HG02852 (cell line): ENCODE measurements around the gene RSPO3.
"Not testable (repeated sequence)": the region's sequence is repeated elsewhere in the genome, so short reads cannot be mapped to it uniquely, and the experiment has no call there.

ENCODE experiments used
- ATAC-seq: cut with Tn5 transposase; IDR thresholded peaks from one replicate; pipeline ENCODE4 v1.9.1; 2021; ENCODE audit warnings: mild to moderate bottlenecking, moderate library complexity; ENCODE audit not compliant: unreplicated experiment

RSPO3 gene

DNA sequence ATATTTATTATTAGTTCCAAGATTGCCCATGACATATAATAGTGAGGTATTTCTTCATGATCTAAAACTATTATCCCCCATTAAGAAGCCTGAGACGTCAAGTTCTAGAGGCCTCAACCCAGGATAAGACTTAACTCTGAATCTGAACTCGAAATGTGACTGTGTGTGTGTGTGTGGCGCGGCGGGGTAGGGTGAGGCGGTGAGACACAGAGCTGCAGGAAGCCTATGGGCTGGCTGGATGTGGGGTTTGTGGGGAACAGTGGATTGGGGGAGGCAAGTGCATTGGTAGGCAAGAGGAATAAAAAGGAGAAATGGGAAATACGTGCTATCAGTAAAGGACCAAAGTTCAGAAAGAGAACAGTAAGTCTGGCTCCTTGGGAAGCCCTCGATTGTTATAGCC lies 81.6 kb downstream of the RSPO3 start:
- no peak for ATAC-seq

DNA sequence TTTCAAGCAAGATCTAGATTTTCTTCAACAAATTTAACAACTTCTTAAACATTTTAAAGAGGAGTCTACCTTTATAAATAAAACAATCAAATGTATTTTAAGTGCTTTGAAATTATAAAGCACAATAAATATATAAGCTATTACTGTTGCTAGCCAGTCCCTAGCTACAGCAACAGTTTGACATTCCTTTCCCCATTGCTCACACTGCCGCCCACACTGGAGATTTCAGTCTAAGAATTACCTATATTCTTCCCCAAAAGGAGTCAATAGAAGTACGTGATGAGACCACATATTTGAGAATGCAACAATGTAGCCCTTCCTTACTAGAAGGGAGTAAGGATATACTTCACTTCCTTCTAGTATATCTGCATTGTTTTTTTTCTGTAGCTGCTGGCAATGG lies 82.8 kb downstream of the RSPO3 start:
- ATAC-seq = no peak

DNA sequence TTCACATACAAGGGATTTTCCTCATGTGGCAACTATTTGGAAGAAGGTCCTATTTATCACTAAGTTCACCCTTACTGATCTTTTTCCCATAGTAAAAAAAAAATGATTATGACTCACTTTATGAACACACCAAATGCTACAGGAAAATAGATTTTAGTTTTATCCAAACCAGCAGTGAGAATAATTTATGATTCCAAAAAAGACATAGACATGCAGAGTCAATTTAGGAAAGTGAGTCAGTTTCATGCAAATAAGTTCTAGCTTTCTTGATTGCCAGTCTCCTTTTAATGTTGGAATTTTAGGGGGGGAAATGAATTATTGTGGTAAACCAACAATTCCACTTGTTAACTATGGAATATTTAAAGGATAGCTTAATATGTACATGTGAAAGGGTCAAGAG lies 84.2 kb downstream of the RSPO3 start:
- ATAC-seq = no peak

DNA sequence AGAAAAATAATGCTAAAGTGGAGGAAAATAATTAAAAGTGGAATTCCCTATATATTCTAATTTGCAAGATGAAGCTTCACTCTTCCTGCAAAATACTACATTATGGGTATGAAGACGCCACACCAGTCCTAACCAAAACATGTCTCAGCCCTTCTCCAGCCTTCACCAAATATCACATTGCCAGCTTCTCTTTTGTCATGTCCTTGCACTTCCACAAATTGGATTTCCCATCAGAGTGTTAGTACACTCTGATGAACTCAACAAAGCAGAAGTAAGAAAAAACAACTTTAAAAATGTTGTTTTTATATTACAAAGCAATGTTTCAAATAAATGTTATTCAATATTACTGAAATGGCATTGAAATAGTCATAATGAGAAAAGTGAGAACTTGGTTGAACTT lies 85.8 kb downstream of the RSPO3 start:
- no peak for ATAC-seq

DNA sequence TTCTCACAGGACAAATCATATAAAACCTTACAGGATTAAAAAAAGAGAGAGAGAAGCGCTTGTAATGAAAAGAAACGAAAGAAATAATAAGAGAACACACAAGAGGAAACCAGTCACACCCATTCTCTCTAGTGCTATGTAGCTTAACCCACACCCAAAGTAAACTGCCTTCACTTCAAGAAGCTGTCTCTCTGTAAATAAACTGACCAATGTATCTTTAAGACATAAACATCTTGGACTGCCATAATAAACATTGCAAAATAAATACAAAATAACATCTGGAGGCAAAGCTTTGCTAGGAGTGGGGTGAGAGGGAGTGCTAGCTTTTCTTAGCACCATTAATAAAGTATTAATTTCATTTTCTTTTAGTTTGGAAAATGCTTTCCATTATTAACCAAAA lies 86.6 kb downstream of the RSPO3 start:
- no peak for ATAC-seq

DNA sequence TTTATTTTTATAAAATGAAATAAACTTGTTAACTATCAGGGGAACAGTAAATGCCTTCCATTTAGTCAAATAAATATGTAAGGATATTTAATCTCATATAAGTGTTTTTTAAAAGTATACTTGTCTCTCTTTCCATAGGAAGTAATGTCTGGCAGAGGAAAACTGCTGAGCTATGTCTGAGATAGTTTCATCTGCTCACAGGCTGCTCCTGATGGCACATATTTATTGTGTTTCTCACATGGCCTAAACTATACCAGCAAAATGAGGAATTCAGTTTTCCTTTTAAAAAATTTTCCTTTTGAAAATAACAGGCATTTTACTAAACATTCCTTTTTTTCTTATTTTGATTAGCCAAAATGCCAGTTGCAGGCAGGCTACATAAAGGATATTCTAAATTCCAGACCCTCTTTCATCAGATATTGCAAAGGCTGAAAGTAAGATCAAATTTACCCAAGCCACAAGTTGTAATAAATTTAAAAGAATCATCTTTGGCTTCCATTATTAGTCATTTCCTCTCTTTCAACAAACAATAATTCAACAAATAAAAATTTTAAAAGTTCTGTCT lies 88.1 kb downstream of the RSPO3 start:
- ATAC-seq = no peak

DNA sequence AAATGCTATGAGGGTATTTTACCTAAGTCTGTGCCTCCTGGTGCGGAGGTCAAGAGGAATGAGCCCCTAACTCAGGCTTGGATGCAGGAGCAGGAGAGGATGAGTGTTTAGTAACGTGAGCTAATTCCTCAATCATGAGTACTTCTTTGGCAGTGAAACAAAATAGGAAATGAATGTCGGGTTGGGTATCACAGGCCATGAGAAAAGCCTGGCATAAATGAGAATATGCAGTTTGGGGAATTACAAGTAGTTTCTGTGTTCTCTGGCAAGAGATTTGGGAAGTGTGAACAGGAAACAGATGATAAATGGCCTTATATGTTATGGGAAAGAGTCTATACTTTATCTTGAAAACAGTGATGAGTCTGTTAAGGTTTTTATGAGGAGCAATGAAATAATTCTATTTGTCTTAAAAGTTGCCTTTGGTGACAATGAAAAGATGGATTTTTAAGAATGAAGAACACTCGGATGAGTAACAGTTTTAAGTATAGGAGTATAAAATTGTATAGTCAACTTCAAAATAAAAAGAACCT lies 89.2 kb downstream of the RSPO3 start:
- no peak for ATAC-seq

DNA sequence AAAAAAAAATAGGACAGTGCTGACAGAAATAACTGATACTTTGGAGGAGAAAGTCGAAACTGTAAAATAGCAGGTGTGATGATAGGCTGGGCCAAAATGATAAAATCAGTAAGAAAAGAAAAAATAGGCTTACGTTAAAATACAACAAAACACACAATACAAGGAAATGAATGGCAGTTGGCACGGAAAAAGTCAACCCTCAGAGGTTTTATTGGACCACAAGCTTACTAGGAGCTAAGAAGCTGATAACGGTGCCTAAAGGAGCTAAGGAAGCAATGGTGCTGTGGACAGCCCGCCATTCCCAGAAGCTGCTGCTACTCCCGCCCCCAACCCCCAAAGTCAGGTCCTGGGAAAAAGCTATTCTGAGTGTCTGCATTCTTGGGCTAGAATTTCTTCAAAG lies 92.3 kb downstream of the RSPO3 start:
- no peak for ATAC-seq

DNA sequence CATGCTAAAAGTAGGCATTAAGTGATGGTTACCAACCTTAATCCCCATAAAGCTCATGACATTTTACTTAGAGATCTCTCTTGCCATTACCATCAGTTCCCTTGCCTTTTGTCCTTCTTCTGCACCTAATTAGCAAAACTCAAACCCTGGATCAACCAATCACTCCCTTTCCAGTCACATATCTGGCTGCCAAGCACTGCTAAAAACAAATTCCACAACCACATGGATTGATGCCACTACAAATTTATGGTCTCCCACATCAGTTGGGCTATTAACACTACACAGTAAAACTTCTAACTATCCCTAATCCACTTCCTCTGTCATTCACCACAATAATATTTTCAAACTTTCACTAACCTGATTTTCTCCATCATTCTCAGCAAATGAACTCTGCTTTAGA lies 93.9 kb downstream of the RSPO3 start:
- ATAC-seq = no peak

DNA sequence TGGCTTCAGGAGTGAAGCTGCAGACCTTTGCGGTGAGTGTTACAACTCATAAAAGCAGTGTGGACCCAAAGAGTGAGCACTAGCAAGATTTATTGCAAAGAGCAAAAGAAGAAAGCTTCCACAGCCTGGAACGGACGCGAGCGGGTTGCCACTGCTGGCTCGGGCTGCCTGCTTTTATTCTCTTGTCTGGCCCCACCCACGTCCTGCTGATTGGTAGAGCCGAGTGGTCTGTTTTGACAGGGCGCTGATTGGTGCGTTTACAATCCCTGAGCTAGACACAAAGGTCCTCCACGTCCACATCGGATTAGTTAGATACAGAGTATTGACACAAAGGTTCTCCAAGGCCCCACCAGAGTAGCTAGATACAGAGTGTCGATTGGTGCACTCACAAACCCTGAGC lies 95.6 kb downstream of the RSPO3 start:
- not testable (repeated sequence) for ATAC-seq

DNA sequence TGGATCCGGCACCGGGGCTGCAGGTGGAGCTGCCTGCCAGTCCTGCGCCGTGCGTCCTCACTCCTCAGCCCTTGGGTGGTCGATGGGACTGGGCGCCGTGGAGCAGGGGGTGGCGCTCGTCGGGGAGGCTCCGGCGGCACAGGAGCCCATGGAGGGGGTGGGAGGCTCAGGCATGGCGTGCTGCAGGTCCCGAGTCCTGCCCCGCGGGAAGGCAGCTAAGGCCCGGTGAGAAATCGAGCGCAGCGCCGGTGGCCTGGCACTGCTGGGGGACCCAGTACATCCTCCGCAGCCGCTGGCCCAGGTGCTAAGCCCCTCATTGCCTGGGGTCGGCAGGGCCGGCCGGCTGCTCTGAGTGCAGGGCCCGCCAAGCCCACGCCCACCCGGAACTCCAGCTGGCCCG lies 96.1 kb downstream of the RSPO3 start:
- not testable (repeated sequence) for ATAC-seq

DNA sequence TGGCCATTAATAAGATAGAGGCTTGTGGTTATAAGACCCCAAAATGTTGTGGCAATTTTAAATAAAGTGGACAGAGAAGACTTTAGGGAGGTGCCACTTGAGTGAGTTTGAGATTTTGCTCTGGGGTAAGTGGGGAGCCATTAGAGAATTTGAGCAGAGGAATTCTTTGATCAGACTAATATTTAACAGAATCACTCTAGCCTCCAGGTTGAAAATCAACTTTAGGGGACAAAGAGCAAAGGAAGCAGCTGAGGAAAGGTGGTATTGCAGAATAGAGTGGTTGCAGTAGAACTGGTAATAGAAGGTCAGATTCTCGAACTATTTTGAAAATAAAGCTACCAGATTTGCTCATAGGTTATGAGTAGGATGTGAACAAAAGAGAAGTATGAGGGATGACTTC lies 97.5 kb downstream of the RSPO3 start:
- ATAC-seq = no peak

DNA sequence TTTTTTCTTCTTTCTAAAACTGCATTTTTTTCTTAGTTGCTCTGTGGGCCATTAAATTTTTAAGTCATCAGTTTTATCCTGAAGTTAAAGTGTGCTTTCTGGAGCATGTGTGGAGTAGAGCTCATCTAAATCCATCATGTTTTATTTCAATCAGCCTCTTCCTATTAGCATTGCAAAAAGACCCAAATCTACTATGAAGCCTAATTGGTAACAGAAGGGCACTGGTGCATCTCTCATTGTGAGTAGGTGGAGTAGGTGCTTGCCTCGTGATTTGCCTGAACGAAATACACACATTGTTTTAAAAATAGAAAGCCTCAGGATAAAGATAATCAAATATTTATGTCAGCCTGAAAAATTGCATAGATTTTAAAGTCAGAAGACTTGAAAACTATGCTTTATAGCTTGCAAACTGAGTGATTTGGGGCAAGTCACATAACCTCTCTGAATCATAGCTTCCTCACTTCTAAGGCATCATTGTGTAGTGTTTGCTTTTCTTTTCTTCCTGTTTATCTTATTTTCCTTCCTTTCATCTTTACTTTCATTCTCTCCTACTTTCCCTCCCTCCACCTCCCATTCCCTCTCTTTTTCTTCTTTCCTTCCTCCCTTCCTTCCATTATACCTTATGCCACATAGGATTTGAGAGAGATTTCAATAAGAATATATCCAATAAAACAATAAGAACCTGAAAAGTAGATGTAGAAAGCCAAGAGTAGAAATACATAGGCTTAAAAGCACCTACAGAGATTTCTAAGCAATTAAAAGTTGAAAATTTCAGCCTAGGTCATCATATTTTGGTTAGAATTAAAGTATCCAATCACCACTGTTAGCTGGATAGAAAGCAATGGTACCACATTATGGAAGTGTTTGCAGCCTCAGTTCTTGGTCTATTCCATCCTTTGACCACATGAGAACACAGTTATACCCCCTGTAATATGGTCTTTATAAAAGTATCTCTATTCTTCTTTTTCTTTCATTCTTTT lies 98.6 kb downstream of the RSPO3 start:
- no peak for ATAC-seq

DNA sequence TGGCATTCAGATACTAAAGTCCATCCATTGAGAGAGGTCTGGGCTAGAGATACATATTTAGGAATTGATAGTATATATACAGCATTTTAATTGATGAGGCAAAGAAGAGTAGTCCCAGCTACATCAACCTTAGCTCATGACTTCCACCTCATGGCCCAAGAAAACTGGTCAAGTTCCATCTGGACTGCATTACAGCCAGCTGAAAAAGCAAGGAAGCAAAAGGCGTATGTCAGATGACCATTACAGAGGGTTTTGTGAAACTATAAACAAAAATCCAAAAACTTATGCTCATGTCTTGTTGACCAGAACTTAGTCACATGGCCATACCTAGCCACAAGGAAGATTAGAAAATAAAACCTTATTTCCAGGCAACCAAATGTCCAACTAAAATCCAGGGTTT lies 101.4 kb downstream of the RSPO3 start:
- no peak for ATAC-seq

DNA sequence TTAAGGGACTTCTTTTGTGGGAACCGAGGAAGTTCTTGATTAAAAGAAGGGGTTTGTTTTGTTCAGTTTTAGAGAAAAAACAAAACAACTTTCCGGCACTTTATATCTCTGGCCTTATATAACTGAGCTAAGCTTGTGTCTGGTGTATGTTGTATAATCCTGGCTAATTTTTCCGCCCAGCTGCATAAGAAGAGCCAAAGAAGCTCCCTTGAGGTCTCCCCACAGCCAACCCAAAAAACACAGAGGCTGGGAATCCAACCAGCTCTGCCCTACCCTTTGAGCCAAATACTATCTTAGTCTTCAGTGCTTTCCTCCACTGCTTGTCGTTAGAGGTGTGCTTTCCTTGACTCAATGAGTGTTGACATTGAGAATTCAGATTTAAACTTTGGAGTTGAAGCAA lies 102.7 kb downstream of the RSPO3 start:
- no peak for ATAC-seq

DNA sequence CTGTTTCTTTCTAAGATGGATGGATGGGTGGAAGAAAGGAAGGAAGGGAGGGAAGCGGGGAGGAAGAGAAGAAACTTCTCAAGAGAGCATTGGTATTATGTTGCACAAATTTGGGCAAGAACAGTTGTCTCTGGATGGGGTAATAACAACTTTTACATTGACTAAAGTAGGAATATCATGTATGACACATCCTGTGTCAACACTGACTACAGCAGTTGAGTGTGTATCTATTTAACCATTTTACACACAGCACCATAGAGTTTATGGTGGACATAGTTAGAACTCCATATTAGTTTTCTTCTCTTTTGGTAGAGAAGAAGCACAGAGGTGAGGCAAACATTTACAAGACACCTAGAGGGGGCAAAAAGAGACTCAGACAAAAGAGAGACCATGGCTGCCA lies 103.9 kb downstream of the RSPO3 start:
- no peak for ATAC-seq

DNA sequence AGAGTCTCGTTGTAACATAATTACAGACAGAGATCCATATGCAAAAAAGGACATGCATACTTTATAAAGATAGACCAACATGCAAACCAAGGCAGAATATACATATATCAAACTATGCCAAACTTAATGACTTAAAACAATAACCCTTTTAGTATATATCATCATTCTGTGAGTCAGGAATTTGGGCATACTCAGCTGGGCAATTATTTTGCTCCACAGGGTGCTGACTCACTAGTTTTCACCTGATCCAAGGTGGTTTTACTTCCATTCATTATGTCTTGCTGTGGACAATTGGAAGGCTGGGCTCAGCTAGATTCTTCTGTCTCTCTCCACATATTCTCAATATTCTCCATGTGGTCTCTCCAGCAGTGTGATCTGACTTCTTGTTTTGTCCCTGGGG lies 107.0 kb downstream of the RSPO3 start:
- ATAC-seq = no peak

DNA sequence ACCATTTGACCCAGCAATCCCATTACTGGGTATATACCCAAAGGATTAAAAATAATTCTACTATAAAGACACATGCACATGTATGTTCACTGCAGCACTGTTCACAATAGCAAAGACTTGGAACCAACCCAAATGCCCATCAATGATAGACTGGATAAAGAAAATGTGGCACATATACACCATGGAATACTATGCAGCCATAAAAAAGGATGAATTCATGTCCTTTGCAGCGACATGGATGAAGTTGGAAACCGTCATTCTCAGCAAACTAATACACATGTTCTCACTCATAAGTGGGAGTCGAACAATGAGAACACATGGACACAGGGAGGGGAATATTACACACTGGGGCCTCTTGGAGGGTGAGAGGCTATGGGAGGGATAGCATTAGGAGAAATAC lies 115.3 kb downstream of the RSPO3 start:
- not testable (repeated sequence) for ATAC-seq

DNA sequence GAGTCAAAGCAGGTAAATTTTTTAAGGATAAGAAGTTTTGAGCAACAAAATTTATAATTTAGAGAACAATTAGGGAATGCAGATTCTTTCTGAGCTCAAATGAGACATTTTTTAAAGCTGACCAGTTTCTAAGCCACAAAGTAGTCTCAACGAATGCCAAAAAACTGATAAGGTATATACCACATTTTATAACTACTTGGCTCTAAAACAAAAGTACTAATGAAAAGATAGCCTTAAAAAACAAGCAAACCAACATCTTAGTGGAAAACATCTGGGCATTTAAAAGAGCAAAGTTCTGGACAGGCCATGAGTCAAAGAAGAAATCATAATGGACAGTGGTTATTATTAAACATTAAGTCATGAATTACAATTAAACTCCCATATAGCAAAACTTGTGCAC lies 125.0 kb downstream of the RSPO3 start:
- ATAC-seq = no peak
